HG02588 (cell line): ENCODE results near the gene SMURF2.

ENCODE experiments used
- ATAC-seq: cut with Tn5 transposase; IDR thresholded peaks from one replicate; pipeline ENCODE4 v1.9.1; 2021; ENCODE audit warnings: mild to moderate bottlenecking, moderate library complexity; ENCODE audit not compliant: unreplicated experiment

The SMURF2 gene

DNA sequence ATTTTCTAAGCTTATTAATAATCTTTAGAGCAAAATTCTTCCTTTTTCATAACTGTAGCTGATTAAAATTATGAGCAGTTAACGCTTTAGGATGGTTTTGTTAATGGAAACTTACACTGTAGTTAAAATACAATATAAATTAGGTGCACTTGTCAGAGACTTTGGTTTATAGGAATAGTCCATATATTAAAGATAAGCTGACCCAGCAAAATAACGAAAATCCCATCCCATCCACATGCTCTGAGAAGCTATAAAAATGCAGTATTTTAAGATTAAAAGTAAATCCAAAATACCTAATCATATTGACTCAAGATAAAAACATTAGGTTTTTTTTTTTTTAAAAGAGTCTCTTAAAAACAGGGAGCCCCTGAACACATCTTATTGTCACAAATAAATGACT is 117.4 kb downstream of the SMURF2 start:
- no peak for ATAC-seq

GRCh38 chr17:64540118-64540776 is 121.9 kb downstream of the SMURF2 start:
- no peak for ATAC-seq

- no peak for ATAC-seq
Measured at GRCh38 chr17:64538508-64539130, 123.5 kb downstream of the SMURF2 start.

DNA sequence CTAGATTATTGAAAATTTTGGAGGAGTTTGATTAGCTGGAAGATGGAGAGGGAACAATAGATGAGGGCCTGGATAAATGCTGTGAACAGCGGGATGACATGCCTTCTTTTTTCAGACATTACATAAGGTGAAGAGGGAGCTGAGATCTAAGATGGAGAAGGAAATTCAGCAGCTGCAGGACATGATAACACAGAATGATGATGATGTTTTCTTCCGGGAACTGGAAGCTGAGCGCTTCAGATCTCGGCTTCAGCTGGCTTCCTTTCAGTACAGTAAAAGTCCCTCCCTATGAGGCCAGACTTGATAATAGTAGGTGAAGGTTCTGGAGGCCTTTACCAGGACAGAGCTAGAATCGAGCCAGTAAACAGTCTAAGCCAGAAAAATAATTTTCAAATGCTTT is 124.6 kb downstream of the SMURF2 start:
- ATAC-seq = no peak

GRCh38 chr17:64536913-64537312 is 125.2 kb downstream of the SMURF2 start:
- ATAC-seq = no peak

- ATAC-seq = no peak
Measured at GRCh38 chr17:64535357-64535756, 126.8 kb downstream of the SMURF2 start.

DNA sequence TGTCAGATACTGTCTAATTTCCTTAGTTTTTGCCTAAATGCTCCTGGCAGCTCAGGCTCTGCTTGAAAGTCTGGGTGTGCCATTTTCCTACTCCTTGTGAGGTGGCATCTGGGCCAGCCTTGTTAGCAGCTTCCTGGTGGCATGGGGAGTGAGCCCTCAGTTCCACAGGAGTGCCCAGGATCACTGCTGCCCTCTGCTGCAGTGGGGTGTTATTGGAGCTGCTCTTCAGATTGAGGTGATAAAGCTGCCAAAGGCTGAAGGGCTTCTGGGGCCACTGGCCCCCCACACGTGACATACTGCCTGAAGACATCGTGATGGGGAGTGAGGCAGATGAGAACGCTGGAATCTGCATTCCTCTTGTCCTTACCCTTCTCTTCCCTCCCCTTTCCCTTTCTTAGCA is 127.9 kb downstream of the SMURF2 start:
- ATAC-seq = no peak

DNA sequence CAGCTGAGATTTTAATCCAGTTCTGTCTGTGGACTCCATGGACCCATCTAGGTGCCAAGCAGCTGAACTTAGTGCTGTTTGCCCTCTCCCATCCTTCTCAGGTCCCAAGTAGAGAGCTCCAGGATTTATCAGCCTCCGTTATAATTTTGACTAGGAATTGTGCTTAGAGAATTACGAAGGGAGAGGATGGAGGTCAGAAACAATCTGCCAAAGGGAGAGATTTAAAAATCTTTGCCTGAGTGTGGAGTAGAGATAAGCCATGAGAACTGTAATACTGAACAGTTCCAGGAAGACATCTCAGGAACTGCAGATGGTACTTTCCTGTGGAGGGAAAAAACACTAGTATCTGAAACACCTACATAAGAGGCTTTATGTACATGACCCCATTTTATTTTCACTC is 128.3 kb downstream of the SMURF2 start:
- ATAC-seq = no peak

GRCh38 chr17:64532409-64532808 is 129.7 kb downstream of the SMURF2 start:
- ATAC-seq = no peak

DNA sequence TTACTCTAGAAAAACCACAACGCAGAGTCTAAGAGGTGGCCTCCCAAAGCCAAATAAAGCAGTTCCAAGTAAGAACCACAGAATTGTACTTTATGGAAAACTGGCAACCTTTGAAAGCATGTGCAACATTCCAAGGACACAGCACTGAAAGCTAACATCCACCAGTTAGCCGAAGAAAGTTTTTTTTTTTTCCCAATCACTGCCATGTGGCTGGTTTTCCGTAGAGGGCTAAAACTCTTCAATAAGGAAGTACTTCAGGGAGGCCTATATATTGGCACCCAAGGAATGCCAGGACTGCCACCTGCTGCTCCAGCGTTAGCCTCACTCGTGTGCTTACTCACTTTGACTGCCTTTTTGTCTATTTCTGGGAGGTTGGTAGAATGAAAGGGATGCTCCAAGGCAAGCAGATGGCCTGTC is 130.1 kb downstream of the SMURF2 start:
- no peak for ATAC-seq

DNA sequence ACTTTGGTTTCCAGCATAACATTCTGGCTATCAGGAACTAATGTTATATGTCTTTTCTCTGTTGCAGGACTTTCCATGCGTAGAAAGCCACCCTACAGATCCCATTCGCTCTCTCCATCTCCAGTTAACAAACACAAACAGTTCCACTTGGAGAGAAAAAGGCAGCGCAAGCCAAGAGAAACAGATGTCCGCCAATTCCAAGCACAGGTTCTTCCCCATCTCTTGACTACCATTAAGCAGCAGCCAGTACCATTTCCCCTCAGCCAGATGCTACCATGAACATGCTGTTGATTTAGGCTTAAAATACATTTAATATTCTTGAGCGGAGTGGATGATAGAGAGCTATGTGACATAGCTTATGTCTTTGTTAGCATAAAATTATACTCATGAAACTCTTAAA is 132.9 kb downstream of the SMURF2 start:
- ATAC-seq = no peak

- no peak for ATAC-seq
Measured at GRCh38 chr17:64527914-64528313, 134.2 kb downstream of the SMURF2 start.

GRCh38 chr17:64520359-64520758 is 141.7 kb downstream of the SMURF2 start:
- ATAC-seq = no peak

DNA sequence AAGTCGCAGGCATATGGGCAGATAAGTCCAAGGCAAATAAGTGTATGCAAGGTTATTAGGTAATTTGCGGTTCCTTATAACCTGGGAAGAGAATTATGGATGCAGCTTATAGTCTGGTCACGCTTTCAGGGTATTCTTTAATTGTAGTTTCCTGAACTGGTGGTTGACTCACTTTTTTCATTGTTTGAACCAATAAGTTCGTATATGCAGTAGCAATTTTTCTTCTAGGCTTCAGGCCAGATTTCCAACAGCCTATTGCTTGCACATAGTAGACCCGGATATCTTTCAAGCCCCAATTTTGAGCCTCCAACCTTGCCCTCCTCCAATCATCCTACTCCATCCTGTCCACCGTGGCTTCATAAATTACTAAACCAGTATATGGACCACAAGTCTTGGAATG is 142.5 kb downstream of the SMURF2 start:
- no peak for ATAC-seq

DNA sequence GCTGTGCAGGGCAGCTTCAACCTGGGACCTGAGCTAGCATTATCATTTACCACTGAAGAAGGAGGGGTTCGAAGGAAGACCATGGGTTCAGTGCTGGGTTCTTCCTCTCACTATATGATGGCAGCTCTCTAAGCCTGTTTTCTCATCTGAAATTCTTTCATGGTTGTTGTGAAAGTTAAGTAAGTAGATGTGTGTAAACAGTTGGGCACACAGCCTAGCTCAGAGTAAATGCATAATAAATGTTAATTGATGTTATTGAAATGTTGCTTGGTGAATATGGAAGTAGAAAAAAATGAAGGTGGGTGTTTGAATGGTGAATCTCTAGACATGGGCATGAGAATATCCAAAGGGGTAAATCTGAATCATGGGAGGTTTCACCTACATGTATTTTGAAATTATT is 146.3 kb downstream of the SMURF2 start:
- ATAC-seq = no peak

DNA sequence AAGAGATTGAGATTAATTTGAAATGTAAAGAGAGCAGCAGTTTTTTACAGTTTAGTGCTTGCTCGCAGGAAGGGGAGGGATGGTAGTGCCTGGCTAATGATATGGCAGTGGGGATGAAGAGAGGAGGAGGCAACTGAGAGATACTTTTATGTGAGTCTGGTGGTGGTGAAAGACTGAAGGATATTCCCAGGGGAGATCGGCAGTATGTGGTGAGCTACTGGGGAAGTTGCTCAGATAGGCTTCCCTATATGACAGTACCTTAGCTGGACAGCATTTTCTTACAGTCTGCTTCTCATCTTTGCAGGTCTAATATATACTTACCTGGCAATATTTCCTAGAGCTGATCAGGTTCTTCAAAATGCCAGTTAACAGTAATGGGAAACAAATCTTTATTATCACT is 146.7 kb downstream of the SMURF2 start:
- no peak for ATAC-seq

- no peak for ATAC-seq
Measured at GRCh38 chr17:64509179-64509578, 152.9 kb downstream of the SMURF2 start.

GRCh38 chr17:64508683-64509082 is 153.4 kb downstream of the SMURF2 start:
- ATAC-seq = no peak

- peak; percentile 10 for ATAC-seq
Measured at GRCh38 chr17:64507413-64507782, 154.7 kb downstream of the SMURF2 start.

GRCh38 chr17:64506576-64507412 is 155.3 kb downstream of the SMURF2 start, which contains the start of gene CEP95:
TSS of gene CEP95 (plus strand) at chr17:64506977. CDS start at chr17:64507098, 121 bp downstream.
- peak; percentile 56 for ATAC-seq

DNA sequence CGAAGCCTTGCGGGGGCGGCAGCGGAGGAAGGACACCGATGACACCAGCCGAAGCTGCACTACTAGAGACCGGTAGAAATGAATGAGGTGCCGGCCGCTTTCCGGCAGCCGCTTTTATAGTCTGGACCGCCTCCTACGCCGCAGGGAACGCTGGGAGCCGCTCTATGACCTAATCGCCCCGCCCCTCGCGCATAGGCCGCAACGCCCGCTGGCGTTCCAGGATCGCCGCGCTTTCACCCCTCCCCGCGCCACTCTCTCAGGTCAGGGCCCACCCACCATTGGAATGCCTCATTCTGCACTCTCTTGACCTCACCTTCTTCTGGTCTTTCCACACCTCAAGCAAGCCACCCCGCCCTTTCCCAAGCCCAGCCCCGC is 155.9 kb downstream of the SMURF2 start, which contains the start of gene DDX5:
Gene DDX5, minus strand, starts transcription at position 89 of the 375 bp plus-strand sequence. CDS start 170 bp downstream, outside the sequence.
- ATAC-seq = peak; percentile 51
